Osteocyte (in vitro differentiated cells): ENCODE results near the gene LCMT1. TPM values are rescaled to one million over a fixed set of nuclear protein-coding genes. Genes with fewer than 3 reads are reported as not detected.
"Not testable (repeated sequence)": the region's sequence is repeated elsewhere in the genome, so short reads cannot be mapped to it uniquely, and the experiment has no call there.

Source experiments
- DNase-seq: peaks from one replicate; pipeline ENCODE4 v3.0.0; 2021; ENCODE audit warnings: mixed read lengths; ENCODE audit not compliant: unreplicated experiment; ENCODE audit errors: extremely low spot score
- H3K27ac Mint-ChIP-seq: one replicate; pipeline ENCODE4 v1.8.0; 2021; ENCODE audit warnings: mild to moderate bottlenecking, mixed read lengths; ENCODE audit not compliant: unreplicated experiment
- H3K27me3 Mint-ChIP-seq: one replicate; pipeline ENCODE4 v1.8.0; 2021; ENCODE audit warnings: mixed read lengths; ENCODE audit not compliant: unreplicated experiment
- H3K36me3 Mint-ChIP-seq: one replicate; pipeline ENCODE4 v1.8.0; 2021; ENCODE audit warnings: mixed read lengths; ENCODE audit not compliant: unreplicated experiment
- H3K4me1 Mint-ChIP-seq: one replicate; pipeline ENCODE4 v1.8.0; 2021; ENCODE audit warnings: mixed read lengths; ENCODE audit not compliant: unreplicated experiment
- H3K4me3 Mint-ChIP-seq: one replicate; pipeline ENCODE4 v1.8.0; 2021; ENCODE audit warnings: mild to moderate bottlenecking, moderate library complexity, mixed read lengths; ENCODE audit not compliant: unreplicated experiment
- H3K9me3 Mint-ChIP-seq: one replicate; pipeline ENCODE4 v1.8.0; 2021; ENCODE audit warnings: mixed read lengths; ENCODE audit not compliant: unreplicated experiment
- CTCF ChIP-seq: fragments of 200-600 bp; sonication (generic); IDR thresholded peaks from 2 replicates; pipeline ENCODE4 v1.5.0; 2021; ENCODE audit warnings: antibody characterized with exemption, mild to moderate bottlenecking, moderate library complexity
- total RNA-seq: library from RNA; stranded (reverse); gene quantifications from 2 replicates; pipeline ENCODE4 v1.2.1, GENCODE V29; 2021

Gene LCMT1
- total RNA-seq, 1 donor from 2014 or later = 52.2 TPM

GRCh38 chr16:25172831-25173230 lies 61.3 kb downstream of the LCMT1 start:
- no peaks in the 10 kb centered on the region for H3K9me3 Mint-ChIP-seq
- peaks cover 37% of the 10 kb centered on the region for H3K36me3 Mint-ChIP-seq
- no peaks in the 10 kb centered on the region for H3K27me3 Mint-ChIP-seq
- no peak overlapping the region for H3K27ac Mint-ChIP-seq
- DNase-seq = no peak
- no peak for TF ChIP-seq CTCF
- H3K4me3 Mint-ChIP-seq = no peak overlapping the region
- no peaks in the 10 kb centered on the region for H3K4me1 Mint-ChIP-seq

GRCh38 chr16:25174285-25174684 lies 62.7 kb downstream of the LCMT1 start:
- H3K27me3 Mint-ChIP-seq = no peaks in the 10 kb centered on the region

GRCh38 chr16:25176136-25176535 lies 64.6 kb downstream of the LCMT1 start:
- Mint-ChIP-seq H3K4me1 (no peaks in the 10 kb centered on the region), H3K36me3 (peaks cover 28% of the 10 kb centered on the region), H3K4me3 (no peak overlapping the region), H3K9me3 (no peaks in the 10 kb centered on the region), H3K27me3 (no peaks in the 10 kb centered on the region), H3K27ac (no peak overlapping the region)
- no peak for DNase-seq
- TF ChIP-seq CTCF = no peak

More at GRCh38 chr16:25174285-25174684, 62.7 kb downstream of the LCMT1 start:
- no peaks in the 10 kb centered on the region for H3K9me3 Mint-ChIP-seq
- H3K36me3 Mint-ChIP-seq = peaks cover 39% of the 10 kb centered on the region
- no peak overlapping the region for H3K4me3 Mint-ChIP-seq
- no peak for TF ChIP-seq CTCF
- no peaks in the 10 kb centered on the region for H3K4me1 Mint-ChIP-seq
- no peak for DNase-seq
- no peak overlapping the region for H3K27ac Mint-ChIP-seq

GRCh38 chr16:25177512-25177830 lies 65.9 kb downstream of the LCMT1 start:
- DNase-seq = no peak
- no peaks in the 10 kb centered on the region for H3K4me1 Mint-ChIP-seq
- no peaks in the 10 kb centered on the region for H3K27me3 Mint-ChIP-seq
- TF ChIP-seq CTCF = no peak
- H3K4me3 Mint-ChIP-seq = no peak overlapping the region
- H3K9me3 Mint-ChIP-seq = no peaks in the 10 kb centered on the region
- peaks cover 22% of the 10 kb centered on the region for H3K36me3 Mint-ChIP-seq
- H3K27ac Mint-ChIP-seq = no peak overlapping the region

- Mint-ChIP-seq H3K9me3 (no peaks in the 10 kb centered on the region), H3K4me1 (no peaks in the 10 kb centered on the region), H3K27ac (no peak overlapping the region), H3K4me3 (no peak overlapping the region), H3K27me3 (no peaks in the 10 kb centered on the region), H3K36me3 (peaks cover 16% of the 10 kb centered on the region)
- DNase-seq = no peak
- TF ChIP-seq CTCF = no peak
Measured at GRCh38 chr16:25177831-25178688, 66.5 kb downstream of the LCMT1 start.

GRCh38 chr16:25181236-25181635 lies 69.7 kb downstream of the LCMT1 start:
- not testable (repeated sequence) for H3K27me3 Mint-ChIP-seq, DNase-seq, H3K4me3 Mint-ChIP-seq, H3K27ac Mint-ChIP-seq, H3K9me3 Mint-ChIP-seq, H3K4me1 Mint-ChIP-seq
- H3K36me3 Mint-ChIP-seq = peaks cover 14% of the 10 kb centered on the region
